Measurements from ENCODE around the gene CHST15. TPM values are rescaled to one million over a fixed set of nuclear protein-coding genes. Genes with fewer than 3 reads are reported as not detected.

CHST15 gene
- total and polyA plus RNA-seq, 2 of the 8 experiments (the other 6 are each of a cell fraction or from before 2014, with no cell fraction given), result 8.8 to 9.1 TPM

- Histone ChIP-seq H2BK15ac (ENCODE audit: low read length) (no peak overlapping the region), H2BK5ac (ENCODE audit: low read depth, low read length) (no peak overlapping the region), H3K9me3 (ENCODE audit: insufficient read depth in 2 of 2, low read depth in 1 of 2, low read length in 1 of 2) (no peaks in the 10 kb centered on the region), H3K27ac (ENCODE audit: low read depth, low read length) (no peak overlapping the region), H3K9ac (replicated peaks in 1 of 4; ENCODE audit: extremely low read depth in 1 of 4, low read depth in 3 of 4, low read length in 3 of 4) (no peak overlapping the region), H2AK5ac (ENCODE audit: low read depth, low read length) (no peak overlapping the region), H3K4ac (replicated peaks; ENCODE audit: insufficient read length, low read depth, low read length) (peak overlapping the region; percentile 32), H4K5ac (ENCODE audit: insufficient read length, low read depth, low read length) (no peak overlapping the region), H4K8ac (ENCODE audit: extremely low read depth, insufficient read depth, low read length) (no peak overlapping the region), H3K36me3 (ENCODE audit: control insufficient read depth in 2 of 4, insufficient read depth in 4 of 4, low read length in 3 of 4) (no peaks in the 10 kb centered on the region), H3K4me1 (replicated peaks in 1 of 4; ENCODE audit: control insufficient read depth in 3 of 4, insufficient read depth in 4 of 4, low read length in 3 of 4) (peaks cover 6 to 31% (median 24%) of the 10 kb centered on the region in 4 experiments), H3K79me1 (ENCODE audit: low read depth, low read length) (peaks cover 4% of the 10 kb centered on the region), H4K91ac (replicated peaks; ENCODE audit: insufficient read length, low read length) (no peak overlapping the region), H4K20me1 (replicated peaks in 1 of 2; ENCODE audit: control insufficient read depth in 1 of 2, insufficient read depth in 2 of 2, low read length in 2 of 2) (no peaks in the 10 kb centered on the region), H2BK20ac (ENCODE audit: low read length) (no peak overlapping the region), H2BK120ac (replicated peaks; ENCODE audit: low read depth, low read length) (no peak overlapping the region), H2AFZ (ENCODE audit: low read length) (no peak overlapping the region), H3K4me3 (ENCODE audit: extremely low read depth in 1 of 4, insufficient read depth in 2 of 4, low read depth in 3 of 4, low read length in 4 of 4) (no peak overlapping the region), H3K27me3 (replicated peaks in 1 of 4; ENCODE audit: control insufficient read depth in 3 of 4, extremely low read depth in 1 of 4, insufficient read depth in 3 of 4, low read length in 3 of 4) (no peaks in the 10 kb centered on the region), H3K18ac (ENCODE audit: extremely low read depth, low read length) (no peak overlapping the region), H3K23me2 (ENCODE audit: low read depth, low read length) (no peaks in the 10 kb centered on the region), H3K56ac (replicated peaks; ENCODE audit: insufficient read length, low read depth, low read length) (no peak overlapping the region), H2BK12ac (ENCODE audit: low read depth, low read length) (no peak overlapping the region), H3K23ac (ENCODE audit: insufficient read length) (no peak overlapping the region), H3K79me2 (ENCODE audit: control insufficient read depth in 1 of 2, insufficient read depth in 2 of 2, low read length in 2 of 2) (no peaks in the 10 kb centered on the region), H3K4me2 (ENCODE audit: insufficient read depth in 1 of 2, low read depth in 2 of 2, low read length in 2 of 2) (no peak overlapping the region), H3K14ac (ENCODE audit: insufficient read length) (no peak overlapping the region)
- TF ChIP-seq CREB1 (IDR thresholded peaks at IDR 0.05), result no peak
- no peak for TF ChIP-seq SRF (IDR thresholded peaks at IDR 0.05; ENCODE audit: low read depth, low read length)
- FAIRE-seq (no peak), DNase-seq (ENCODE audit: low read depth in 1 of 2, low spot score in 2 of 2) (no peak)
- 83% methylated on average over 11 of the region's 11 CpGs; no CpG with 5 or more reads in 1 of the 2 experiments for WGBS, 2 experiments (ENCODE audit: extremely low coverage in 1 of 2, insufficient coverage in 1 of 2, insufficient read length in 1 of 2, insufficient replicate concordance in 2 of 2, low coverage in 1 of 2, low lambda C conversion rate in 2 of 2, missing lambda C conversion rate in 1 of 2)
- CTCF ChIA-PET (ENCODE audit: partially characterized antibody), result interaction anchor here (1.1 kb wide), 1 partner anchor 9 kb away, joined by 4 read pairs; no protein-coding TSS in a partner anchor
- POLR2A ChIA-PET (ENCODE audit: partially characterized antibody), result interaction anchor here (1.4 kb wide), 1 partner anchor 19 kb away, joined by 3 read pairs; no protein-coding TSS in a partner anchor
Measured at GRCh38 chr10:124069341-124070264, 23.8 kb downstream of the CHST15 start.
